Prostate gland (tissue), 2 donors: ENCODE data around the gene P2RY8.

Source experiments
- POLR2A ChIP-seq: fragments of 450-650 bp; IDR thresholded peaks from one replicate; pipeline ENCODE4 v1.6.1; 2016; ENCODE audit warnings: antibody characterized with exemption, mild to moderate bottlenecking
- POLR2AphosphoS5 ChIP-seq: sonication (generic); formaldehyde crosslinking; IDR thresholded peaks from one replicate; pipeline ENCODE4 v1.6.1; 2017; ENCODE audit warnings: antibody characterized with exemption
- TF ChIP-seq, protein P1 (sequence below), 4 experiments: fragments of 200-600 bp in 2 of 4; fragments of 450-650 bp in 2 of 4; sonication (generic) in 2 of 4; IDR thresholded peaks; 1 replicate in 3 of 4; 2 replicates in 1 of 4; pipeline ENCODE4 v1.5.1; 2016 to 2019; ENCODE audit warnings: antibody characterized with exemption in 4 of 4, mild to moderate bottlenecking in 2 of 4, moderate library complexity in 2 of 4

DNA sequence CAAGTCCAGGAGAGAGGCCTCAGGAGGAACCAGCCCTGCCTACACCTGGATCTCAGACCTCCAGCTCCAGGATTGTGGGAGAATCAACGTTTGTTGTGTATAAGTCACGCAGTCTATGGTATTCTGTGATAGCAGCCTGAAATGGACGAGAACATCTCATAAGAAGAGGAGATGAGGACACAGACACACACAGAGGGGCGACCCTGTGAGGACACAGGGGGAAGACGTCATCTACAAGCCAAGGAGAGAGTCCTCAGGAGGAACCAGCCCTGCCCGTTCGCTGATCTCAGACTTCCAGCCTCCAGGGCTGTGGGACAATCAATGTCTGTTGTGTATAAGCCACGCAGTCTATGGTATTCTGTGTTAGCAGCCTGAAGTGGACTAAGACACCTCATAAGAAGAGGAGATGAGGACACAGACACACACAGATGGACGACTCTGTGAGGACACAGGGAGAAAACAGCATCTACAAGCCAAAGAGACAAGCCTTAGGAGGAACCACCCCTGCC, 20.3 kb downstream of the P2RY8 start:
- TF ChIP-seq, protein P1, sequence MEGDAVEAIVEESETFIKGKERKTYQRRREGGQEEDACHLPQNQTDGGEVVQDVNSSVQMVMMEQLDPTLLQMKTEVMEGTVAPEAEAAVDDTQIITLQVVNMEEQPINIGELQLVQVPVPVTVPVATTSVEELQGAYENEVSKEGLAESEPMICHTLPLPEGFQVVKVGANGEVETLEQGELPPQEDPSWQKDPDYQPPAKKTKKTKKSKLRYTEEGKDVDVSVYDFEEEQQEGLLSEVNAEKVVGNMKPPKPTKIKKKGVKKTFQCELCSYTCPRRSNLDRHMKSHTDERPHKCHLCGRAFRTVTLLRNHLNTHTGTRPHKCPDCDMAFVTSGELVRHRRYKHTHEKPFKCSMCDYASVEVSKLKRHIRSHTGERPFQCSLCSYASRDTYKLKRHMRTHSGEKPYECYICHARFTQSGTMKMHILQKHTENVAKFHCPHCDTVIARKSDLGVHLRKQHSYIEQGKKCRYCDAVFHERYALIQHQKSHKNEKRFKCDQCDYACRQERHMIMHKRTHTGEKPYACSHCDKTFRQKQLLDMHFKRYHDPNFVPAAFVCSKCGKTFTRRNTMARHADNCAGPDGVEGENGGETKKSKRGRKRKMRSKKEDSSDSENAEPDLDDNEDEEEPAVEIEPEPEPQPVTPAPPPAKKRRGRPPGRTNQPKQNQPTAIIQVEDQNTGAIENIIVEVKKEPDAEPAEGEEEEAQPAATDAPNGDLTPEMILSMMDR (IDR thresholded peaks at IDR 0.05), result no peak
- TF ChIP-seq POLR2AphosphoS5, result no peak
- no peak for TF ChIP-seq POLR2A
